Inferior parietal cortex (tissue), 1 donor: ENCODE results near the gene FHOD3.
"Not testable (repeated sequence)": the region's sequence is repeated elsewhere in the genome, so short reads cannot be mapped to it uniquely, and the experiment has no call there.

Experiments used
- DNase-seq: peaks from one replicate; pipeline ENCODE4 v3.0.0-alpha.2; 2016; ENCODE audit errors: extremely low spot score

Gene FHOD3

DNA sequence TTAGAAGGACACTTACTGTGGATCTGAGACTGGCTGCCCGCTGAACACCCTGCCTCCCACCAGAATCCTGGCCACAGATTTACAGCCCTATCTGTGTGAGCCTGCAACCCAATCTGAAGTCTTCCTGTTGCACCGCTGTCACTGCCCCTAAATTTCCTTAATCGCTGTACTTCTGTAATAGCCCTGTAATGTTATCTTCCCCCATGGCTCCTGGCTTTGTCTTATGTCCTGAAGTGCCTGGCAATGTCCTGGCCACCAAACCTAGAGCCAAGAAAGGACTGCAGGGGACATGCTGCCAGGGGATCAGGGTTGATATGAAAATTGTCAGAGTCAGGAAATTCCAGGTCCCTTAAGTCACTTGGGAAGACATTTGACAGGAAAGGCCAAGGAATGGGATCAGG lies 52.7 kb downstream of the FHOD3 start:
- no peak for DNase-seq

DNA sequence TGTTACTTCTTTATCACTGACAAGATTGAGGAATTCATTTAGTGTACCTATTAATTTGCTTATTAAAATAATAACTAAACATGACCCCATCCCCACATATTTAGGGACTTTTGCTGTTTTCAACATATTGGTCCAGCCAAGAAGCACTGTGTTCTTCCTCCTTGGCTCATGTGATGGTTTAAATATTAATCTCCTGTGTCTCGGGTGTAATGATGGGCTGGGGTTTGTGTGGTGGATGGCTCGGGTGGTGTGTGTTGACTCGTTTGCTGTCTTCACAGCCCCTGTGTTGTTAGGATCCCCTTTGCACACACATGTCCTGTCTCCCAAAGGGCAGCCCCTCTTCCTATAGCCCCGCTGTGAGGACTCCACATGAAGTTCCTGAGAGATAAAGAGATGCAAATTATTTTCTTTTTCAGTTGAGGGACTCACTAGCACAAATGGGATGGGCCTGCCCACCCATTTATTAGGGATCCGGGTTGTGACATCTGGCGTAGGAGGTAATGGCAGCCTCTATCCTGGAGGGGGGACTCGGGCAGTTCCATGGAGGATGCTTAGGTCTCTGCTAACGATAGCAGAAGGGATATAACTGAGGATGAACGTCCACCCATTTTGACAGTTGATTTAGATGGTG lies 53.4 kb downstream of the FHOD3 start:
- DNase-seq: no peak

DNA sequence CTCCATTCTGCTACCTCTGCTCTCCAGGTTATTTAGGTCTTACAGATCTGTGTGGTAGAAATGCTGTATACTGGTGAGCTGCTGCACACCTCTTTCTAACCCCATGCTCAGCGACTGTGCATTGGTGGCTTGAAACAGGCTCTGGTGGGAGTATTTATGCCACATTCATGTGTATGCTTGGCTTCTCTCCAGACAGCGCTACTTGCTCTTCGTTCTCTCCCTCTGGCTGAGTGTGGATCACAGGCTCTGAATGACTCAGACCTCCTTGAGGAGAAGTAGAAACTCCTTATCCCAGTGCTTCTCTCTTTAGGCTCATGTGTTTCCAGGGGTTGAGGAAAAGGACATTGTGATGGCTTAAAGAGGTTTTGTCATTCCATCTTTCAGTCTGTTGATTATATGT lies 54.9 kb downstream of the FHOD3 start:
- peak; percentile 61 for DNase-seq

DNA sequence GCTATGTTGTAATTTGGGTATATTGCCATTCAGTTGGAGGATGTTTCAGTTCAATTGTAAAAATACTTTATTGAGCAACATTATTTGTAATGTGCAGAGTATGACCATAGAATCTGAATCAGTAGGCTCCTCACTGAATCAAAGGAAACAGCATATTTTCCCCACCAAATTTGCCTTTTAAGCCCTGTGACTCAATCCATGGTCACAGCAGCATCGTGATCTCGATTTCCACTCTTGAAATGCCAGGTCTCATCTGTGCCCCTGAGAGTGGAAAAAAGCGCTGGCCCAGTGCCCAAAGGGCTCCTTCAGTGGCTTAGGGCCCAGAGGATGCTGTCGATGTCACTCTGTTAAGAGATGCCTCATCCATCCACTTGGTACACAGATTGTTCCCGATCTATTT lies 57.5 kb downstream of the FHOD3 start:
- no peak for DNase-seq

DNA sequence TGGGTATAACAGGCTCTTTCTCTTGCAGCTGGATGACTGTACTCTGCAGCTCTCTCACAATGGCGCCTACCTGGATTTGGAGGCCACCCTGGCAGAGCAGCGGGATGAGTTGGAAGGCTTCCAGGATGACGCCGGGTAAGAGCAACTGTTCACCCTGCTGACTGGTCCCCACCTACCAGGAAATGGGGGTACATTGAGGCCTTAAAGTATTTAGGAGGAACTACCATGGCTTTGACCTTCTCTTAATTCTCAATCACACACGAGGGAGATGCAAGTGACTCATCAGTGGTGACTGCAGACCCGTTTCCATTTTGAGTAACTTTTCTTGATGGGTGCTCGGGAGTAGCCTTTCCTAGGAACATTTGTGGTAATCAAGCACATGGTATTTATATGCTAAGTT lies 58.0 kb downstream of the FHOD3 start:
- DNase-seq: no peak

DNA sequence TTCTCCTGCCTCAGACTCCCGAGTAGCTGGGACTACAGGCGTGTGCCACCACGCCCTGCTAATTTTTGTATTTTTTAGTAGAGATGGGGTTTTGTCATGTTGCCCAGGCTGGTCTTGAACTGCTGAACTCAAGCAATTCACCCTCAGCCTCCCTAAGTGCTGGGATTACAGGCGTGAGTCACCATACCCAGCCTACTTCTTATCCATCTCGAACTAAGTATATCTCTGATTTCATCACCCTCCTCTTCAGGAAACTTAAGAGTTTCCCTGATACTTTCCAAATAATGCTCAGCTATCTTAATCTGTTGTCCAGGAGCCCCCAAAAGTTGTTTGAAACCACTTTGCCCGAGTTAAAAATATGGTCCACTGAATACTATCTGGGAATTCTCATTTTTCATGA lies 59.2 kb downstream of the FHOD3 start:
- not testable (repeated sequence) for DNase-seq

DNA sequence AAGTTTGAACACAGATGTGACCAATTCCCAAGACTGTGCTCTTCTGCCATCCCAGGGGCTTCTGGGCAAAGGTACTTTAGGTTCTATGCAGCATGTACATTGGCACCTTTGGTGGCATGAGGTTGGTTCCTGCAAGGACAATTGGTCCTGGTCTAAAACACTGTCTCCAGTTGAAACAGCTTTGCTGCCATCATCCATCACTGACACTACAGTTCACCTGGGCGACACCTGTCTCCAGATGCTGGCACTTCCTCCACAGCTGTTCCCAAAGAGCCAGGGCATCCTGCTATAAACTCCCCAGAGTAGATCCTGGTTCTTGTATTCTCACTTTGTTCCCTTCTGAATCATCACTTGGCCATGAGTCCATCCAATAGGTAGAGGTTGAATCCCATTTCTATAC lies 60.6 kb downstream of the FHOD3 start:
- DNase-seq: no peak

DNA sequence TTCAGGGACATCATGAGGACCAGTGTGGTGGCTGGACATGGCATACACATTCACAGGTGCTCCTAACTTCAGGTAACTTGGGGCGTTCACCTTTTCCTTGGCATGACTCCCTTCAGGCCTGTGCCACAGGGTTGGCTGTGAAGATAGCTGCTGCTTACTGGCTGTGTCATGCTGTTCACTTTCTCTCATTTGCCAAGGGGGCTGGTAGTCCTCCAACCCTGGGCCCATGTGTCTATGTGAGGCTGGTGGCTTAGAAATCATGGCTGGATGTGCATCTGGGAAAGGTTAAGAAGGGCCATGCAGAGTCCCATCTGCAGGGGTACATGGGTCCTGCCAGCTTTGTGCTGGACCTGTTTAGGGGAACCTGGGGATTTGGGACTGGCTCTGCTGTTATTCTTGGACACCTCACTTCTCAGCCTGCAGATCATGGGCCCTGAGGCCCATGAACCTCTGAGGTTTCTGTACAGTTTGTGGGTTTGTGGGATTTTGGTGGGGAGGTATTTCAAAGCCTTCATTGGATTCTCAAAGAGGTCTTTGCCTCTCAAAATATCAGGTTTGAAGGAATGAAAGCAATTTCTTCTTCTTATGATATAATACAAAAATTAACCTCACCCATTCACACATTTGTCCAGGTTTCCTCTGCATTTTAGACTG lies 62.9 kb downstream of the FHOD3 start:
- DNase-seq: no peak

DNA sequence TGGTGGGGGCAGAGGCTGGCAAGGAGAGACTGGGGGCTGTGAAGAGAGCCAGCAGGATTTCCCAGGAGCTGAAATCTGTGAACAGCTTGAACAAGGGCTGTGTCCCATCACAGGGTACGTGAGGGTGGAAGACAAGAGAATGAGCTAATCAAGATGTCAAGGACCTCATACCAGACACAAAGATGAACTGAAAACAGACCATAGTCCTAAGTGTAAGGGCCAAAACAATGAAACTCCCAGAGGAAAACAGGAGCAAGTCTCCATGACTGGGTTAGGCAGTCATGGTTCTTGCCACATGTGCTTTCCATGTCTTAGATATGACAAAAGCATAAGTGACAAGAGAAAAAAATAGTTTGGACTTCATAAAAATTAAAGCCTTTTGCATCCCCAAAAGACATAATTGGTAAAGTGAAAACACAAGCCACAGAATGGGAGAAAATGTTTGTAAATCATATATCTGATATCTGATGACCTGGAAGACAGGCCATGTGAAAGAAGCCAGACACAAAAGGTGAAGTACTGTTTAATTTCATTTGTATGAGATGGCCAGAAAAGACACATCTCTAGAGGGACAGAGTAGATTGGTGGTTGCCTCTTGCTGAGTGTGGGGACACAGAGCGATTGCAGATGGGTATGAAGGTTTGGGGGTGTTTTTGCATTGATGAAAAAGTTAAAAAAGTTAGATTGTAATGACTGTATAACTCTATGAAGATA lies 67.6 kb downstream of the FHOD3 start:
- DNase-seq: no peak

DNA sequence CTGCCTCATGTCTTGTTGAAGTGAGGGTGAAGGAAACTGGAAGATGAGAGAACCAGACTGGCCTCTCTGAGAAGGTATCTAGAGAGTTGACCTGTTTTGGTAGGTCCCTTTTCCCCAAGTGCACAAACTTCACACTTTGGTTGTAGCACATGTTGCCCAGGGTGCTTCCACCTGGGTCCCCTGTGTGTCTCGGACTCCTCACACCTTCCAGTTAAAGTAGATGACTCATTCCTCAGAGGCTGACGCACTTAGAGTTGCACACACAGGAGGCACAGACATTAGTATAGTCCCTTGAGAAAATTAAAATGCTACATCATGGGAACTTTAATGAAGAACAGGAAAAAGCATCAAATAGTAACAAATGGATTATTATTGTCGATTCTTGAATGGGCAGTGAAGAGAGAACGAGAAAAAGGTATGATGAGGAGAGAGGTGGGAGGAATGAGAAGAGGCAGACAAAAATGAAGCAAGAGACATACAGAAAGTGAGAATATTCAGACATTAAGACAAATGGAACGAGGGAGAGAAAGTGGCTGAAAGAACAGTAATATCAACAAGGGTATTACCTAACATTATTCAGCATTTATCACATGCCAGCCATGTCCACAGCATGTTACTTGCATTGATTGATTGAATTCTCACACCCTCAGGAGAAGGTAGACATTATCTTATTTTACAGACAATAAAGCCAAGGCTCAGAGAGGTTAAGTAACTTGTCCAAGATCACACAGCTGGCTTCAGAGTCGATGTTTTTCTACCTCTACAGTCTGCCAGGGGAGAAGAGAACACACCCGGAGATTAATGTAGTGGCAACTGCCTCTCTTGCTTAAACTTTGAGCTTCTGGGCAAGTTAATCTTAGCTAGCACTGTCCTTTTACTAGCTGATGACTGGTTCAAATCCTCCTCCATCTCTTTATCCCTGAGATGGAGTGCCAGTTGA lies 68.6 kb downstream of the FHOD3 start:
- no peak for DNase-seq

DNA sequence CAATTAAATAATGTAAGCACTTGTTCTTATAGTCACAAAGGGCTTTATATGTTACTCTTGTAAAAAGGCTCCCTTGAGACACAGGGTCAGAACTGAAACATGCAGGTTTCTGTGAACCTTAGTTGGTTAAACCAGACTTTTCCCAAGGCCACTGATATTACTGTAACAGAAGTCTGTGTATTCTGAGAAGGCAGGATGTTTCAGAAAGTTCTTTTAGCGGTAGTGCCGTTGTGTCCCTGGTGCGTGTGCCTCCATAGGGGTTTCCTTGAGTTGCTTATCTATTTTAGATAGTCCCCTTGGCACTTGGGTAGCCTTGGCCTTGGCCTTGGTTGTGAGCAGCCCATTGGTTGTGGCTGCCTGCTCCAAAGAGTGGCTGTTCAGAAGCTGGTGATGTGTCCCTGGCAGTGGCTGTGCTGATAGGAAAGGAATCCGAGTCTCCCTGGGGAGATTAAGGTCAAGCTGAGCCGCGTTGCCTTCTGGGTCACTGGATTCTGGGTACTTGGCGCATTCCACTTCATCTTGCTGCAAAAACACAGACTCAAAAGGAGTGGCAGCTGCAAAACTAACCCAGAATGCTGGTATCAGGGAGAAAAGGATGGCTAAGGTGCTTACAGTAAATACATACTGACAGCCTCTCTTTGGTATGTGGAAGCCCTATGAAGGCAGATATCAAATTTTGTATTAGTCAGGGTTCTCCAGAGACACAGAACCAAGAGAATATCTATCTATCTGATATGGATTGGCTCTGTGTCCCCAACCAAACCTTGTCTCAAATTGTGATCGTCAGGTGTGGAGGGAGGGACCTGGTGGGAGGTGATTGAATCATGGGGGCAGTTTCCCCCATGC lies 69.7 kb downstream of the FHOD3 start:
- DNase-seq: no peak

DNA sequence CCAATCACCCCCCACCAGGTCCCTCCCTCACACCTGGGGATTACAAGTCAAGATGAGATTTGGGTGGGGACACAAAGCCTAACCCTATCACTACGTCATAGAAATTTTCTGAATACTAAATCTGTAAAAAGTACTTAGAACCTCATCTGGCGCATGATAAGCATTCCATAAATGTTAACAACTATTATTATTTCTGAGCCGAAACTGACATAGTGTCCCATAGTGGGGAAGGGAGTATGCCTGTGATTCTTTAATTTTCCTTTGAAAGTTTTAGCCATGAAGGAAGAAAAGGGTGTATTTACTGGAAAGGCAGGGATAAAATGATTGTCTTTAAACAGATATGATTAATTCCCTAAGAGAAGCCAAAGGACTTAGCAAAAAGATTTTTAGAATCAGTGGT lies 71.4 kb downstream of the FHOD3 start:
- DNase-seq: no peak

DNA sequence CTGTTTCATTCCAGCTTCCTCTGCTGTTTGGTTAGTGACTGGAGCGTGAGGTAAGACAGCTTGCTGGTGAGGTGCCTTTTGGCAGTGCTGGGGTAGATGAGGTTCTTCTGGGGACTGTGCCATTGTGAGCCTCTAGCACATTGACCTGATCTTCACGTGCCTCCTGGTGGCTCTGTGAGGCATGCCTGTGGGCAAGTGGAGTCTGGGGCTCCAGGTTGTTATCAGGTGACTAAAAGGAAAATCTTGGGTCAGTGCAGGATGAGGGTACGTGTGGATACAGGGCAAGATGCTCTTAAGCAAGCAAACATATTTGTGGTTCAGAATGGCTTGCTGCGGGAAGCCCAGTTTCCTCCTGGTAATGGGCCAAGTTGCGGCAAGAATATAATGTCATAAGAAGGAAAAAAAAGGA lies 75.4 kb downstream of the FHOD3 start:
- no peak for DNase-seq

DNA sequence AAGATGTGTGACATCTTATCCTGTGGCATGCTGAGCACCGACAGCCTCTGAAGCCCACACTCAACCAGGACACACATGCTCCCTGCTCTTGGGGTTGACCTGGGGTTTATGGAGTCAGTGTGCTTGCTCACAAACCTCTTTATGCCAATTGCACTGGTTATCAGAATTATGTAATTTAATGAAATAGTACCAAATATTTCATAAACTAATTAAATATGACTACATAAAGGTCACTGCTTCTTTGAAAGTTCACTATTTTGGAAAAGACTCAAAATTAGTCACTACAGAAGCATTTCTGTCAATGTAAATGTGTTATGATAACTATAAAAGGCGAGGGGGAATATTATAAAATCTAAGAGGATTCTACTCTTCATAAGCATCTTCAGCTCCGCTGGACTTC lies 76.7 kb downstream of the FHOD3 start:
- DNase-seq: no peak

DNA sequence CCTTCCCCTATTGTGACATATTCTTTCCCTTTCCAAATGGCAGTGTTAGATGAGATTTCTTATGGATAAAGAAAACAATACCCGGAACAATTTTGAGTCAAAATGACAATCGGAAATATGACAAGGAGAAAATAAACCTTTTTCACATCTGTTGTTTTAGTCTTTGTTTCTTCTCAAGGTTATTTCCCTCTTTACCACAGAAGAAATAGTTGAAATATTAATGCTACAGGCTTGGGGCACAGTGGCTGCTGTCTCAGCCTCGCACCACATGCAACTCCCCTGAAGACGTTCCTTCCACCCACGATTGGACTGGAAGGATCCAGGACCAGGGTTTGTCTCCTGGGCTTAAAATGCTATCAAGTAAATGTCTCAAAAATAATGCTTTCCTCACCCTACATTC lies 77.6 kb downstream of the FHOD3 start:
- no peak for DNase-seq

DNA sequence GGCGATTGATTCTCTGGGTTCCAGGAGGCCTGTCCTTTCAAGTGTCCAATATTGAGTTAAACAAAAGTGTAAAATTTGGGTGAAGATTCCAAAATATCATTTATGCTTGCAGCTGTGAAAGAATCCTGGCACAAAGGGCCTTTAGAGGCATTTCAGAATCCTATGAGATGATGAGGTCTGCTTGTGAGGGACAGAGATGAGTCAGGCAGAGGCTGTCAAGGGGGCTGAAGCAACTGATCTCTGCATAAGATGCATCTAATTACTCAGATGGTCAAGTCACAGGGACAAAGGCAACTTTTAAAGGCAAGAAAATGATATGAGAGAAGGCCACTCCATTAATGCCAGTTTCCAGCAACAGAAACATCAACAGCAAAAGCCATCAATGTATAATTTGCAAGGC lies 78.8 kb downstream of the FHOD3 start:
- DNase-seq: no peak

DNA sequence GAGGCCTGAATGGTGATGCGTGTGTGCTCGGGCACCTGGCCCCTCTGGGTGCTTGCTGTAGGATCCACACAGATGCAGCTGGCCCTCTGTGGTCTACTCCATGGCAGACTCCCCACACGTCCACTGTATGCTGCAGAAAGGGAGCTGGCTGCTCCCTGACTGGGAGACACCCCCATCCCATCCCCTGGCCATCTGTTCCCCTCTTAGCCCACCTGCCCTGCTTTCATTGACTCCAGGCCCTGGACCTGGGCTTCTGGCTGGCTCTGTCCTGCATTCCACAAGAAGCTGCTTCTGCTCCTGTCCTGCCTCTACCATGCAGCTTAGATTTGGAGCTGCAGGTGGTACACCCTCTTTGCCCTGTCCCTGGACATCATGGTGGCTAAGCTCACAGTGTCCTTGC lies 80.1 kb downstream of the FHOD3 start:
- no peak for DNase-seq

DNA sequence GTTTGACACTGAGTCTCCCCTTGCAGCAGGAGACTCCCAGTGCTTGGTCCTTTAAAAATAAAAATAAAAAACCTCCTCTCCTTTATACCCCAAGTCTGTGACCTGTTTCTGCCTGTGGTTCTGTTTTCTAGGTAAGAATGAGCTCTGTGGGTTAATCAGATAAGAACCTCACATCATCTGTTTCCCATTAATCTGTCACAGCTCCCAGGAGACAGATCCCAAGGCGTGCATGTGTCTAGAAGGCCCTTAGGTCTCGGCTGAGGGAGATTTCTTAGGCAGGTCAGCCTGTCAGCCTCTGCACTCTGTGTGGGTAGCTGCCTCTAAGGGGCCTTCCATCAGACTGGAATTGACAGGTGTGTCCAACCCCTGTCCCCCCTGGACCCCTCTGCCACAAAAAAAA lies 80.7 kb downstream of the FHOD3 start:
- no peak for DNase-seq

DNA sequence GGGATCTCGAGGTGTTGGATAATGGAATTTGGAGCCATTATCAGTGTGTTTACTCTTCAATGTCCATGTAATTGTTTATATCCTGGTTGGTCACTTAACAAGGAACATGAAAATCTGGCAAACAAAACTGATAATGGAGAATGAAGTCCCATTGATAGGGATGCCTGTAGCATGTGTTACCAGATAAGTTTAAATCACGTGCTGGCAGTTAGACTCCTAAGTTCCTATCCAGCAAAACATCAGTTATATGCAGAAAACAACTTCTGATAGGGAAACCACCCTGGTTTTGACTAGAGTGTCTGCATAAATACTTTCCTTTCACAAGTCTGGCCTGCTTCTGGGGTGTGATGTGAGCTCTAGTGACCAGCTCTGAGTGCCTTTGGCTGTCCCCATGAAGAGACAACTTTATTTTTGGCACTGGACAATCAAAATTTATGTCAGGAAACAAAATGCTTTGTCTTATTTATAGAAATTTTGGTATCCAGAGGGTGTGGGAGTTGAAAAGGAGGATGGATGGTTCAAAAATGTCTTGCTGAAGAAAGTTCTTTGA lies 82.0 kb downstream of the FHOD3 start:
- DNase-seq: no peak

DNA sequence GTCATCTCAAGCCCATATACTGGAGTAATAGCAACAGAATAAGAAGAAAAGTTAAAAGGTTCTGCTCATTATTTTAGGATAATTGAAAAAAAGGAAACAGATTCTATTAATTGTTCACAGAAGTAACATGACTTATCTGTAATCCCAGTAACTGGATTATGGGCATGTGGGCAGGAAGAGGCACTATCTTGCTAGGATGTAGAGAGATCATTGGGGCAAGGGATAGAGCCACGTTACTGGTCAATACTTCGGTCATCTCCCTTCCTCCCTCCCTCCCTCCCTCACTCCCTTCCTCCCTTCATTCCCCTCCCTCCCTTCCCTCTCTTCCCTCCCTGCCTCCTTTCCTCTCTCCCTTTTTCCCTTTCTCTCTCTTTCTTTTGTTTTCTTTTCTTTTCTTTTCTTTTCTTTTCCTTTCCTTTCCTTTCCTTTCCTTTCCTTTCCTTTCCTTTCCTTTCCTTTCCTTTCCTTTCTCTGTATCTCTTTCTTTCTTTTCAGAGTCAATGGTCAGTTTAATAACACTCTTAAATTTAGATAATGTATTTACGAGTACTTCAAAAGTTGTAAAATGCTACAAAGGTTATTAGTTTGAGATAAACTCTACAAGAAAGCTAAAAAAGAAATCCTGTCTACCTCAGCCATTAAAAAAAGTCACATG lies 82.8 kb downstream of the FHOD3 start:
- DNase-seq: no peak
